NCI-H1694 treated with DMSO at 0.1 percent for 48 hours (cell line): ENCODE results near the gene TOR2A.
"Not testable (repeated sequence)": the region's sequence is repeated elsewhere in the genome, so short reads cannot be mapped to it uniquely, and the experiment has no call there.

ENCODE experiments used
- DNase-seq: peaks from one replicate; lab custom pipeline; 2025; lab: John Stamatoyannopoulos, UW

Gene TOR2A

GRCh38 chr9:127768698-127769097, 33.6 kb upstream of the TOR2A start:
- DNase-seq = no peak

- no peak for DNase-seq
Measured at GRCh38 chr9:127767909-127768331, 32.8 kb upstream of the TOR2A start.

- DNase-seq = no peak
Measured at GRCh38 chr9:127767410-127767809, 32.3 kb upstream of the TOR2A start.

- no peak for DNase-seq
Measured at GRCh38 chr9:127765418-127765817, 30.3 kb upstream of the TOR2A start.

- DNase-seq = no peak
Measured at GRCh38 chr9:127763918-127764384, 28.9 kb upstream of the TOR2A start.

GRCh38 chr9:127762111-127762676, 27.1 kb upstream of the TOR2A start:
- DNase-seq = no peak

GRCh38 chr9:127761491-127761956, 26.4 kb upstream of the TOR2A start:
- DNase-seq = no peak

GRCh38 chr9:127761061-127761460, 26.0 kb upstream of the TOR2A start:
- no peak for DNase-seq

- no peak for DNase-seq
Measured at GRCh38 chr9:127758843-127759242, 23.7 kb upstream of the TOR2A start.

- DNase-seq = not testable (repeated sequence)
Measured at GRCh38 chr9:127756776-127757175, 21.7 kb upstream of the TOR2A start.

- DNase-seq = no peak
Measured at GRCh38 chr9:127756233-127756632, 21.1 kb upstream of the TOR2A start.

GRCh38 chr9:127755061-127756060, 20.3 kb upstream of the TOR2A start:
- DNase-seq = peak; percentile 21

- DNase-seq = peak; percentile 40
Measured at GRCh38 chr9:127754099-127755060, 19.3 kb upstream of the TOR2A start.

GRCh38 chr9:127753622-127754021, 18.5 kb upstream of the TOR2A start:
- DNase-seq = no peak

- no peak for DNase-seq
Measured at GRCh38 chr9:127753148-127753547, 18.1 kb upstream of the TOR2A start.

- no peak for DNase-seq
Measured at GRCh38 chr9:127751269-127752054, 16.4 kb upstream of the TOR2A start.

GRCh38 chr9:127749090-127749787, 14.1 kb upstream of the TOR2A start:
- no peak for DNase-seq

GRCh38 chr9:127746959-127747569, 12.0 kb upstream of the TOR2A start:
- no peak for DNase-seq

- no peak for DNase-seq
Measured at GRCh38 chr9:127744398-127745110, 9.5 kb upstream of the TOR2A start.
